ENCODE results near the gene GRM4. TPM values are rescaled to one million over a fixed set of nuclear protein-coding genes. Genes with fewer than 3 reads are reported as not detected.

The GRM4 gene
- total and polyA plus RNA-seq, 4 donors, result not detected

DNA sequence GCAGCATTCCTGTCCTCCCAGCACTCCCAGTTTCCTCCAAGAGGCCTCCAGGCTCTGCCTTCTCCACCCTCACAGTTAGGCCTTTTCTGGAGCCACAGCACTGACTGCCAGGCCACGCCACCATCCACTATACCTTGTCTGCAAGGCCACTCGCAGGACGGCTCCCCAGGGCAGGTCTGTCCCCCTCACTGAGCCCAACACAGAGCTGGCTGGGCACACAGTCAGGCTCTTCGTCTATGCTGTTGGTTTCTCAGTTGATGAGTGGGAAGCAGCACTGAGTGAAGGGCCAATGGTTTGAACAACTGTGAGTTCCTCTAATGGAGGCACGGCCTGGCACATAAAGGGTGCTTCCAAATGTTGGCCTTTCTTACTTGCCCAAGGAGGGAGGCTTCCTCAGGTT, 95.2 kb downstream of the GRM4 start:
- no peak for DNase-seq (ENCODE audit: low spot score)
- Histone ChIP-seq H3K9ac (ENCODE audit: low read depth in 1 of 2, low read length in 2 of 2) (no peak overlapping the region), H3K4me1 (ENCODE audit: control insufficient read depth in 4 of 4, insufficient read depth in 4 of 4, low read length in 3 of 4) (no peaks in the 10 kb centered on the region), H3K27me3 (ENCODE audit: control insufficient read depth in 4 of 4, insufficient read depth in 4 of 4, low read length in 3 of 4) (peaks cover 0 to 4% (median 0%) of the 10 kb centered on the region in 4 donors), H3K4me3 (ENCODE audit: low read depth in 1 of 3, low read length in 3 of 3) (no peak overlapping the region), H3K27ac (ENCODE audit: low read depth in 1 of 2, low read length in 2 of 2) (no peak overlapping the region), H3K9me3 (ENCODE audit: control insufficient read depth in 4 of 4, low read length in 3 of 4) (no peaks in the 10 kb centered on the region), H3K36me3 (ENCODE audit: control insufficient read depth in 4 of 4, insufficient read depth in 3 of 4, low read depth in 1 of 4, low read length in 3 of 4) (no peaks in the 10 kb centered on the region)
- WGBS, result 88% methylated on average over 5 of the region's 5 CpGs
- TF ChIP-seq GABPA (IDR thresholded peaks at IDR 0.05 in 1 of 2, conservative IDR thresholded peaks at IDR 0.05 in 1 of 2) (no peak), TAF1 (conservative IDR thresholded peaks at IDR 0.05) (no peak), NR2F2 (IDR thresholded peaks at IDR 0.05) (no peak), RAD21 (IDR thresholded peaks at IDR 0.05) (no peak), FOXA2 (IDR thresholded peaks at IDR 0.05) (no peak), FOXA1 (IDR thresholded peaks at IDR 0.05) (no peak), HNF4A (conservative IDR thresholded peaks at IDR 0.05) (no peak), JUND (IDR thresholded peaks at IDR 0.05) (no peak)
- TF ChIP-seq, protein P1, sequence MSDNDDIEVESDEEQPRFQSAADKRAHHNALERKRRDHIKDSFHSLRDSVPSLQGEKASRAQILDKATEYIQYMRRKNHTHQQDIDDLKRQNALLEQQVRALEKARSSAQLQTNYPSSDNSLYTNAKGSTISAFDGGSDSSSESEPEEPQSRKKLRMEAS (IDR thresholded peaks at IDR 0.05), result no peak
- TF ChIP-seq, protein P2, sequence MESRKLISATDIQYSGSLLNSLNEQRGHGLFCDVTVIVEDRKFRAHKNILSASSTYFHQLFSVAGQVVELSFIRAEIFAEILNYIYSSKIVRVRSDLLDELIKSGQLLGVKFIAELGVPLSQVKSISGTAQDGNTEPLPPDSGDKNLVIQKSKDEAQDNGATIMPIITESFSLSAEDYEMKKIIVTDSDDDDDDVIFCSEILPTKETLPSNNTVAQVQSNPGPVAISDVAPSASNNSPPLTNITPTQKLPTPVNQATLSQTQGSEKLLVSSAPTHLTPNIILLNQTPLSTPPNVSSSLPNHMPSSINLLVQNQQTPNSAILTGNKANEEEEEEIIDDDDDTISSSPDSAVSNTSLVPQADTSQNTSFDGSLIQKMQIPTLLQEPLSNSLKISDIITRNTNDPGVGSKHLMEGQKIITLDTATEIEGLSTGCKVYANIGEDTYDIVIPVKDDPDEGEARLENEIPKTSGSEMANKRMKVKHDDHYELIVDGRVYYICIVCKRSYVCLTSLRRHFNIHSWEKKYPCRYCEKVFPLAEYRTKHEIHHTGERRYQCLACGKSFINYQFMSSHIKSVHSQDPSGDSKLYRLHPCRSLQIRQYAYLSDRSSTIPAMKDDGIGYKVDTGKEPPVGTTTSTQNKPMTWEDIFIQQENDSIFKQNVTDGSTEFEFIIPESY (IDR thresholded peaks at IDR 0.05), result no peak
- TF ChIP-seq, protein P3, sequence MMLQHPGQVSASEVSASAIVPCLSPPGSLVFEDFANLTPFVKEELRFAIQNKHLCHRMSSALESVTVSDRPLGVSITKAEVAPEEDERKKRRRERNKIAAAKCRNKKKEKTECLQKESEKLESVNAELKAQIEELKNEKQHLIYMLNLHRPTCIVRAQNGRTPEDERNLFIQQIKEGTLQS (IDR thresholded peaks at IDR 0.05), result no peak
- TF ChIP-seq, protein P4, sequence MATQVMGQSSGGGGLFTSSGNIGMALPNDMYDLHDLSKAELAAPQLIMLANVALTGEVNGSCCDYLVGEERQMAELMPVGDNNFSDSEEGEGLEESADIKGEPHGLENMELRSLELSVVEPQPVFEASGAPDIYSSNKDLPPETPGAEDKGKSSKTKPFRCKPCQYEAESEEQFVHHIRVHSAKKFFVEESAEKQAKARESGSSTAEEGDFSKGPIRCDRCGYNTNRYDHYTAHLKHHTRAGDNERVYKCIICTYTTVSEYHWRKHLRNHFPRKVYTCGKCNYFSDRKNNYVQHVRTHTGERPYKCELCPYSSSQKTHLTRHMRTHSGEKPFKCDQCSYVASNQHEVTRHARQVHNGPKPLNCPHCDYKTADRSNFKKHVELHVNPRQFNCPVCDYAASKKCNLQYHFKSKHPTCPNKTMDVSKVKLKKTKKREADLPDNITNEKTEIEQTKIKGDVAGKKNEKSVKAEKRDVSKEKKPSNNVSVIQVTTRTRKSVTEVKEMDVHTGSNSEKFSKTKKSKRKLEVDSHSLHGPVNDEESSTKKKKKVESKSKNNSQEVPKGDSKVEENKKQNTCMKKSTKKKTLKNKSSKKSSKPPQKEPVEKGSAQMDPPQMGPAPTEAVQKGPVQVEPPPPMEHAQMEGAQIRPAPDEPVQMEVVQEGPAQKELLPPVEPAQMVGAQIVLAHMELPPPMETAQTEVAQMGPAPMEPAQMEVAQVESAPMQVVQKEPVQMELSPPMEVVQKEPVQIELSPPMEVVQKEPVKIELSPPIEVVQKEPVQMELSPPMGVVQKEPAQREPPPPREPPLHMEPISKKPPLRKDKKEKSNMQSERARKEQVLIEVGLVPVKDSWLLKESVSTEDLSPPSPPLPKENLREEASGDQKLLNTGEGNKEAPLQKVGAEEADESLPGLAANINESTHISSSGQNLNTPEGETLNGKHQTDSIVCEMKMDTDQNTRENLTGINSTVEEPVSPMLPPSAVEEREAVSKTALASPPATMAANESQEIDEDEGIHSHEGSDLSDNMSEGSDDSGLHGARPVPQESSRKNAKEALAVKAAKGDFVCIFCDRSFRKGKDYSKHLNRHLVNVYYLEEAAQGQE (IDR thresholded peaks at IDR 0.05), result no peak

DNA sequence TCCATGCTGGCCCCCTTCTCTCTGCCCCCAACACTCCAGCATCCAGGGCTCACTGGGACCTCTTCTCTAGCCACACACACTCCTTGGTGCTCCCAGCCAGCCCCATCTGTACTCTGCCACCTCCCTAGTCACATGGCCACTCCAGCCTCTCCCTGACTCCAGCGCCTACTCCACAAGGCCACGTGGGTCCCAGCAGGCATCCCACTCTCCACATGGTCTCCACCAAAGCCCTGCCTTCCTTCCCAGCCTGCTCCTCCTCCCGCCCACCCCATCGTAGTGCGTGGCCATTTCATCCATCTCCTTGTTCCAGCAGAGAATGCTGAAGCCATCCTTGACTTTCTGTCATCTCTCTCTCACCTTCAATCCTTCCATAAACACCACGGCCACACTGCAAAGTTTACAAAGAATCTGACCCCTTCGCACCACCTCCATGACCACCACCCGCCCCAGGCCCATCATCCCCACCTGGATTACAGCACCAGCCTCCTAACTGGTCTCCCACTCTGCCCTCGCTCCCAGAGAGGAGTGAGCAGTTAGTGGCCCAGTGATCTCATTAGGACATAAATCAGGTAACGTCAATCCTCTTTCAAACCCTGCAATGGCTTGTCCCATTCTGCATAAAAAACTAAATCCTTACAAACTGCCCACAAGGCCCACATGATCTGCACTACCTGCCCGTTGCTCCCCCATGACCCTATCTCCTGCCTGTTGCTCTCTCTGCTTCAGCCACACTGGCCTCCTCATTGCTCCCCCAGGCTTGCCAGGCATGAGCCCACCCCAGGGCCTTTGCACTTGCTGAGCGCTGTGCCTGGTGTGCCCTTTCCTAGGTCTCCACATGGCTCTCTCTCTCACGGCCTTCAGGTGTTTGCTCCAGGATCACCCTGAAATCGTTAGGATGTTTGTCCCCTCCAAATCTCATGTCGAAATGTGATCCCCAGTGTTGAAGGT, 96.2 kb downstream of the GRM4 start:
- H3K9ac ChIP-seq (ENCODE audit: low read depth in 1 of 2, low read length in 2 of 2), result no peak overlapping the region
- no peaks in the 10 kb centered on the region for H3K36me3 ChIP-seq (ENCODE audit: control insufficient read depth in 4 of 4, insufficient read depth in 3 of 4, low read depth in 1 of 4, low read length in 3 of 4)
- no peak for DNase-seq (ENCODE audit: low spot score)
- no peak overlapping the region for H3K27ac ChIP-seq (ENCODE audit: low read depth in 1 of 2, low read length in 2 of 2)
- H3K4me3 ChIP-seq (ENCODE audit: low read depth in 1 of 3, low read length in 3 of 3), result no peak overlapping the region
- H3K27me3 ChIP-seq (ENCODE audit: control insufficient read depth in 4 of 4, insufficient read depth in 4 of 4, low read length in 3 of 4), result peaks cover 0 to 4% (median 0%) of the 10 kb centered on the region in 4 donors
- H3K4me1 ChIP-seq (ENCODE audit: control insufficient read depth in 4 of 4, insufficient read depth in 4 of 4, low read length in 3 of 4), result no peaks in the 10 kb centered on the region
- H3K9me3 ChIP-seq (ENCODE audit: control insufficient read depth in 4 of 4, low read length in 3 of 4), result no peaks in the 10 kb centered on the region
- no peak for TF ChIP-seq JUND (IDR thresholded peaks at IDR 0.05)
- TF ChIP-seq, protein P5, sequence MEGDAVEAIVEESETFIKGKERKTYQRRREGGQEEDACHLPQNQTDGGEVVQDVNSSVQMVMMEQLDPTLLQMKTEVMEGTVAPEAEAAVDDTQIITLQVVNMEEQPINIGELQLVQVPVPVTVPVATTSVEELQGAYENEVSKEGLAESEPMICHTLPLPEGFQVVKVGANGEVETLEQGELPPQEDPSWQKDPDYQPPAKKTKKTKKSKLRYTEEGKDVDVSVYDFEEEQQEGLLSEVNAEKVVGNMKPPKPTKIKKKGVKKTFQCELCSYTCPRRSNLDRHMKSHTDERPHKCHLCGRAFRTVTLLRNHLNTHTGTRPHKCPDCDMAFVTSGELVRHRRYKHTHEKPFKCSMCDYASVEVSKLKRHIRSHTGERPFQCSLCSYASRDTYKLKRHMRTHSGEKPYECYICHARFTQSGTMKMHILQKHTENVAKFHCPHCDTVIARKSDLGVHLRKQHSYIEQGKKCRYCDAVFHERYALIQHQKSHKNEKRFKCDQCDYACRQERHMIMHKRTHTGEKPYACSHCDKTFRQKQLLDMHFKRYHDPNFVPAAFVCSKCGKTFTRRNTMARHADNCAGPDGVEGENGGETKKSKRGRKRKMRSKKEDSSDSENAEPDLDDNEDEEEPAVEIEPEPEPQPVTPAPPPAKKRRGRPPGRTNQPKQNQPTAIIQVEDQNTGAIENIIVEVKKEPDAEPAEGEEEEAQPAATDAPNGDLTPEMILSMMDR (IDR thresholded peaks at IDR 0.05; ENCODE audit: low read depth, low read length, missing input control), result no peak
- no peak for TF ChIP-seq TAF1 (conservative IDR thresholded peaks at IDR 0.05)
- TF ChIP-seq, protein P3 (IDR thresholded peaks at IDR 0.05), result no peak
- TF ChIP-seq, protein P4 (IDR thresholded peaks at IDR 0.05), result no peak
- no peak for TF ChIP-seq RAD21 (IDR thresholded peaks at IDR 0.05)
- TF ChIP-seq, protein P2 (IDR thresholded peaks at IDR 0.05), result no peak
- TF ChIP-seq NR2F2 (IDR thresholded peaks at IDR 0.05), result no peak
- no peak for TF ChIP-seq FOXA1 (IDR thresholded peaks at IDR 0.05)
- TF ChIP-seq GABPA (IDR thresholded peaks at IDR 0.05 in 1 of 2, conservative IDR thresholded peaks at IDR 0.05 in 1 of 2), result no peak
- no peak for TF ChIP-seq FOXA2 (IDR thresholded peaks at IDR 0.05)
- 76% methylated on average over 15 of the region's 15 CpGs for WGBS
